ENCODE data around the gene ZNF880.
A peak's percentile ranks its signal among the peaks of the same experiment; 100 is the strongest.
"Not testable (repeated sequence)": the region's sequence is repeated elsewhere in the genome, so short reads cannot be mapped to it uniquely, and the experiment has no call there.

The ZNF880 gene

GRCh38 chr19:52369559-52370340, at the start of gene ZNF880:
Gene ZNF880 (plus strand): TSS chr19:52369923. CDS start chr19:52369966, 43 bp downstream.
- peak; percentile 91 to 92 for DNase-seq (ENCODE audit: low read depth in 2 of 2)

- DNase-seq (ENCODE audit: low read depth in 2 of 2), result no peak
These were observed 47.3 kb upstream of the ZNF880 start for GRCh38 chr19:52322429-52322828.

- DNase-seq (ENCODE audit: low read depth in 2 of 2), result no peak
These were observed 38.0 kb upstream of the ZNF880 start for GRCh38 chr19:52331757-52332156.

- DNase-seq (ENCODE audit: low read depth in 2 of 2), result no peak
These were observed 34.0 kb upstream of the ZNF880 start for GRCh38 chr19:52335768-52336116.

- peak; percentile 80 to 83 for DNase-seq (ENCODE audit: low read depth in 2 of 2)
These were observed 33.5 kb upstream of the ZNF880 start, which contains the start of gene ZNF610 for GRCh38 chr19:52336117-52336790. Gene ZNF610 (plus strand): TSS chr19:52336243. CDS start chr19:52349173, 12,930 bp downstream.

GRCh38 chr19:52336791-52337381, 32.8 kb upstream of the ZNF880 start:
- DNase-seq (ENCODE audit: low read depth in 2 of 2), result no peak

GRCh38 chr19:52339022-52339421, 30.7 kb upstream of the ZNF880 start:
- DNase-seq (ENCODE audit: low read depth in 2 of 2), result not testable (repeated sequence)

GRCh38 chr19:52343548-52343947, 26.2 kb upstream of the ZNF880 start:
- peak; percentile 11 to 29 for DNase-seq (ENCODE audit: low read depth in 2 of 2)

- no peak for DNase-seq (ENCODE audit: low read depth in 2 of 2)
These were observed 24.6 kb upstream of the ZNF880 start for GRCh38 chr19:52345162-52345561.

GRCh38 chr19:52351512-52351911, 18.2 kb upstream of the ZNF880 start:
- DNase-seq (ENCODE audit: low read depth in 2 of 2), result no peak

GRCh38 chr19:52366414-52366824, 3.3 kb upstream of the ZNF880 start:
- no peak for DNase-seq (ENCODE audit: low read depth in 2 of 2)

- no peak for DNase-seq (ENCODE audit: low read depth in 2 of 2)
These were observed 603 bp downstream of the ZNF880 start for GRCh38 chr19:52370341-52370710.

- no peak for DNase-seq (ENCODE audit: low read depth in 2 of 2)
These were observed 21.4 kb downstream of the ZNF880 start for GRCh38 chr19:52391135-52391534.

- peak; percentile 90 to 93 for DNase-seq (ENCODE audit: low read depth in 2 of 2)
These were observed 27.8 kb downstream of the ZNF880 start, which contains the start of gene ZNF528 for GRCh38 chr19:52397310-52398080. Gene ZNF528 (plus strand): TSS chr19:52397849. CDS start chr19:52402014, 4,165 bp downstream.

GRCh38 chr19:52398081-52398441, 28.3 kb downstream of the ZNF880 start:
- peak in 1 of 2 donors; percentile 1 for DNase-seq (ENCODE audit: low read depth in 2 of 2)

GRCh38 chr19:52410276-52410675, 40.6 kb downstream of the ZNF880 start:
- no peak for DNase-seq (ENCODE audit: low read depth in 2 of 2)

GRCh38 chr19:52415711-52416110, 46.0 kb downstream of the ZNF880 start:
- DNase-seq (ENCODE audit: low read depth in 2 of 2), result no peak

- DNase-seq (ENCODE audit: low read depth in 2 of 2), result no peak
These were observed 59.2 kb downstream of the ZNF880 start, which contains the start of gene ZNF534 for GRCh38 chr19:52428937-52429336. Gene ZNF534 (plus strand): TSS chr19:52429148. CDS start chr19:52431475, 2,327 bp downstream.

Measured in stimulated activated CD4-positive, alpha-beta T cell treated with anti-CD3 and anti-CD28 coated beads, Interleukin-1b, Interleukin-23, amount 100 ng/mL, for 4 hours (primary cell).